ENCODE data around the gene MADD.

Gene MADD

GRCh38 chr11:47269829-47270305 is at the start of gene MADD:
MADD (plus strand) TSS chr11:47270133.
- DNase-seq (ENCODE audit: low read depth), result peak; percentile 87

- DNase-seq (ENCODE audit: low read depth), result peak; percentile 84
Measured at GRCh38 chr11:47220401-47220821, 49.5 kb upstream of the MADD start.

- no peak for DNase-seq (ENCODE audit: low read depth)
Measured at GRCh38 chr11:47222696-47223095, 47.2 kb upstream of the MADD start.

- DNase-seq (ENCODE audit: low read depth), result no peak
Measured at GRCh38 chr11:47225552-47226400, 44.2 kb upstream of the MADD start.

GRCh38 chr11:47229161-47229560 is 40.8 kb upstream of the MADD start:
- no peak for DNase-seq (ENCODE audit: low read depth)

- no peak for DNase-seq (ENCODE audit: low read depth)
Measured at GRCh38 chr11:47233051-47233450, 36.9 kb upstream of the MADD start.

GRCh38 chr11:47233989-47234668 is 35.8 kb upstream of the MADD start:
- peak; percentile 93 for DNase-seq (ENCODE audit: low read depth)

- DNase-seq (ENCODE audit: low read depth), result peak; percentile 77
Measured at GRCh38 chr11:47234669-47235100, 35.2 kb upstream of the MADD start.

- no peak for DNase-seq (ENCODE audit: low read depth)
Measured at GRCh38 chr11:47235163-47235562, 34.8 kb upstream of the MADD start.

- DNase-seq (ENCODE audit: low read depth), result peak; percentile 85
Measured at GRCh38 chr11:47236482-47236881, 33.5 kb upstream of the MADD start.

GRCh38 chr11:47239852-47240251 is 30.1 kb upstream of the MADD start:
- no peak for DNase-seq (ENCODE audit: low read depth)

- peak; percentile 61 for DNase-seq (ENCODE audit: low read depth)
Measured at GRCh38 chr11:47241841-47242301, 28.1 kb upstream of the MADD start.

- no peak for DNase-seq (ENCODE audit: low read depth)
Measured at GRCh38 chr11:47242596-47243192, 27.2 kb upstream of the MADD start.

GRCh38 chr11:47243454-47243853 is 26.5 kb upstream of the MADD start:
- DNase-seq (ENCODE audit: low read depth), result no peak

- DNase-seq (ENCODE audit: low read depth), result no peak
Measured at GRCh38 chr11:47244448-47245350, 25.2 kb upstream of the MADD start.

GRCh38 chr11:47245611-47246357 is 24.1 kb upstream of the MADD start:
- no peak for DNase-seq (ENCODE audit: low read depth)

GRCh38 chr11:47247502-47247901 is 22.4 kb upstream of the MADD start:
- no peak for DNase-seq (ENCODE audit: low read depth)

GRCh38 chr11:47248304-47248663 is 21.6 kb upstream of the MADD start:
- DNase-seq (ENCODE audit: low read depth), result peak; percentile 61

- DNase-seq (ENCODE audit: low read depth), result peak; percentile 93
Measured at GRCh38 chr11:47248664-47249377, 21.1 kb upstream of the MADD start, which contains the start of gene ACP2. ACP2 (minus strand) TSS chr11:47248814; CDS start chr11:47248789, 25 bp downstream.

- no peak for DNase-seq (ENCODE audit: low read depth)
Measured at GRCh38 chr11:47249378-47249715, 20.6 kb upstream of the MADD start.

All from ELR (cell line).